ENCODE results near the gene SCCPDH. TPM values are rescaled to one million over a fixed set of nuclear protein-coding genes. Genes with fewer than 3 reads are reported as not detected.

Gene SCCPDH, protein sequence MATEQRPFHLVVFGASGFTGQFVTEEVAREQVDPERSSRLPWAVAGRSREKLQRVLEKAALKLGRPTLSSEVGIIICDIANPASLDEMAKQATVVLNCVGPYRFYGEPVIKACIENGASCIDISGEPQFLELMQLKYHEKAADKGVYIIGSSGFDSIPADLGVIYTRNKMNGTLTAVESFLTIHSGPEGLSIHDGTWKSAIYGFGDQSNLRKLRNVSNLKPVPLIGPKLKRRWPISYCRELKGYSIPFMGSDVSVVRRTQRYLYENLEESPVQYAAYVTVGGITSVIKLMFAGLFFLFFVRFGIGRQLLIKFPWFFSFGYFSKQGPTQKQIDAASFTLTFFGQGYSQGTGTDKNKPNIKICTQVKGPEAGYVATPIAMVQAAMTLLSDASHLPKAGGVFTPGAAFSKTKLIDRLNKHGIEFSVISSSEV
- 29.4 TPM for total RNA-seq
- long read RNA-seq, transcript SCCPDH-201 (12 exons, 2,503 nt) = major isoform, 73 of 79 reads
- long read RNA-seq, partial matches to known transcripts = 3 of 79 reads
- long read RNA-seq, other reads (novel, unspliced or antisense) = 3 of 79 reads

DNA sequence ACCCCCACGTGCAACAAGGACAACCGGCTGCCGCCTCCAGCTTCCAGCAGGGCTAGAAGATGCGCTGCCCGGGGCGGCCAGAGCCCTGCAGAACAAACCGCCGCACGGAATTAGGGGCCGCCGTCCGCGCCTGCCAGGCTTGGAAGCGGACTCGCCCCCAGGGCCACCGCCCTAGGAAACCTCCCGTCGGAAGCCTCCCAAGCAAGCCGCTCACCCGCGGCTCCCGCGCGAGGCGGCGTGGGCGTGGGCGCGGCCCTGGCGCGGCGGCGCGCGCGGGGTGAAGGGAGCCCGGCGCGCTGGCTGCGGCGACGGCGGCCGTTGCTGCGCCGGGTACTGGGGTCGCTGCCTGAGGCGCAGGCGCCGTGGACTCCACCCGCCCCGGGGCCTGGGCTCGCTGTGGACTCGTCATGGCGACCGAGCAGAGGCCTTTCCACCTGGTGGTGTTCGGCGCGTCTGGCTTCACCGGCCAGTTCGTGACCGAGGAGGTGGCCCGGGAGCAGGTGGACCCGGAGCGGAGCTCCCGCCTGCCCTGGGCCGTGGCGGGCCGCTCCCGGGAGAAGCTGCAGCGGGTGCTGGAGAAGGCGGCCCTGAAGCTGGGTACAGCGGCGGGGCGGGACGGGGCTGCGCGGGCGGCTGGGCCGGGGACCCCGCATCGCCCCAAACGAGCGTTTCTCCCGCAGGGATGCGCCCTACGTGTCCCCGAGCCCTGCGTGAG is at the start of gene SCCPDH:
SCCPDH (plus strand) TSS at position 394 of the 715 bp plus-strand sequence; CDS start at position 408, 14 bp downstream.
- peak within 1 kb of the TSS; percentile 79 for H3K4me3 ChIP-seq
- intact Hi-C loops (cut with micrococcal nuclease) = no loop called here
- peak within 1 kb of the TSS; percentile 89 for H3K27ac ChIP-seq (replicated peaks)

GRCh38 chr1:246677842-246678241 is 46.4 kb upstream of the SCCPDH start:
- Histone ChIP-seq H3K27me3 (ENCODE audit: low read depth) (no peaks in the 10 kb centered on the region), H3K4me3 (no peak overlapping the region), H3K4me1 (peaks cover 33% of the 10 kb centered on the region), H3K27ac (replicated peaks) (peak overlapping the region; percentile 36), H3K9me3 (replicated peaks) (no peaks in the 10 kb centered on the region), H3K36me3 (no peaks in the 10 kb centered on the region)
- DNase-seq = no peak
- intact Hi-C loops (cut with micrococcal nuclease) = no loop called here
- TF ChIP-seq, protein P1, sequence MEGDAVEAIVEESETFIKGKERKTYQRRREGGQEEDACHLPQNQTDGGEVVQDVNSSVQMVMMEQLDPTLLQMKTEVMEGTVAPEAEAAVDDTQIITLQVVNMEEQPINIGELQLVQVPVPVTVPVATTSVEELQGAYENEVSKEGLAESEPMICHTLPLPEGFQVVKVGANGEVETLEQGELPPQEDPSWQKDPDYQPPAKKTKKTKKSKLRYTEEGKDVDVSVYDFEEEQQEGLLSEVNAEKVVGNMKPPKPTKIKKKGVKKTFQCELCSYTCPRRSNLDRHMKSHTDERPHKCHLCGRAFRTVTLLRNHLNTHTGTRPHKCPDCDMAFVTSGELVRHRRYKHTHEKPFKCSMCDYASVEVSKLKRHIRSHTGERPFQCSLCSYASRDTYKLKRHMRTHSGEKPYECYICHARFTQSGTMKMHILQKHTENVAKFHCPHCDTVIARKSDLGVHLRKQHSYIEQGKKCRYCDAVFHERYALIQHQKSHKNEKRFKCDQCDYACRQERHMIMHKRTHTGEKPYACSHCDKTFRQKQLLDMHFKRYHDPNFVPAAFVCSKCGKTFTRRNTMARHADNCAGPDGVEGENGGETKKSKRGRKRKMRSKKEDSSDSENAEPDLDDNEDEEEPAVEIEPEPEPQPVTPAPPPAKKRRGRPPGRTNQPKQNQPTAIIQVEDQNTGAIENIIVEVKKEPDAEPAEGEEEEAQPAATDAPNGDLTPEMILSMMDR (IDR thresholded peaks at IDR 0.05; ENCODE audit: borderline replicate concordance) = no peak

More for the DNA sequence above, at the start of gene SCCPDH:
- peaks cover 16% of the 10 kb centered on the region for H3K9me3 ChIP-seq (replicated peaks)
- TF ChIP-seq, protein P1 (IDR thresholded peaks at IDR 0.05; ENCODE audit: borderline replicate concordance) = no peak
- peaks cover 29% of the 10 kb centered on the region for H3K4me1 ChIP-seq
- DNase-seq = peak; percentile 78
- no peaks in the 10 kb centered on the region for H3K27me3 ChIP-seq (ENCODE audit: low read depth)
- peaks cover 25% of the 10 kb centered on the region for H3K36me3 ChIP-seq

DNA sequence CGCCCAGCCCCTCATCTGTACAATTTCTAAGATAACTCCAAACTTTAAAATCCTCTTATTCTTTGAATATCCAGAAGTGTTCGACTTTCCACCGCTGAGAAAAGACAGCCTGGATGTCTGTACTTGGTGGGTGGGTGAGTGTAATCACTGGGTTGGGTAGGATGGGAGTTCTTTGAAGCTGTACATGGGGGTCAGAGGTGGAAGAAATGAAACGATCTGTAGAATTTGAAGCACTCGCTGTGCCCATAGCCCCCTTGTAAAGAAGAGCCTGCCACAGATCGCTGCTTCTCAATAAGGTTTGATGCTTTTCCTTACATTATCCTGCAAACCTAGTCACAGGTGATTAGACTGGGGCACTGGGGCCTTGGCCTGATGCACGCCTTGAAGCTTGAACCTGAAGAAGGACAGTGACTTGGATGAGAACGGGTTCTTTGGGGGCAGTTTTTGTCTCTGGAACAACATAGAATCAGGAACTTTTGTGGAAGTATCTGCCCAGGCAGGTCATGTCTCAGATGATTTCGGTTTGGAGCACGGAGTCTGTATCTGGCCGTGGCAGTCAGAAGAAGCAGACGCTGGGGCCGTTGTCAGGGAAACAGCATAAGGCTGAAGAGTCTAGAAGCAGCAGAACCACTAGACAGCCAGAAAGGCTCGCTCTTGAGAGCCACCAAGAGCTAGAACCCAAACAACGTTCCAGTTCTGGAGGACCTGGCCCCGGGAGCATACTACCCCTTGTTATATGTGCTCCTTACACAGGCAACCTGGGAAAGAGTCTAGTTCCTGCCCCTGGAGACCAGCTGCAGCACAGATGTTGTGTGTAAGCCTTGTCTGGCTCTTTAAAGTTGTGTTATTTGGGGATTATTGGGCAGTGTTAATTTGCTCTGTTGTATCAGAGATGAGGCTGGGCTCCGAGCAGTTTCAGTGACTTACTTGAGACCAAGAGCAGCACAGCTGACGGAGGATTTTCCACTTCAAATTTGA is 45.1 kb upstream of the SCCPDH start:
- peaks cover 35% of the 10 kb centered on the region for H3K4me1 ChIP-seq
- DNase-seq = no peak
- TF ChIP-seq, protein P1 (IDR thresholded peaks at IDR 0.05; ENCODE audit: borderline replicate concordance) = no peak
- peak overlapping the region; percentile 71 for H3K27ac ChIP-seq (replicated peaks)
- no peaks in the 10 kb centered on the region for H3K36me3 ChIP-seq
- H3K9me3 ChIP-seq (replicated peaks) = no peaks in the 10 kb centered on the region
- no peak overlapping the region for H3K4me3 ChIP-seq
- H3K27me3 ChIP-seq (ENCODE audit: low read depth) = no peaks in the 10 kb centered on the region
- intact Hi-C loops (cut with micrococcal nuclease) = no loop called here

DNA sequence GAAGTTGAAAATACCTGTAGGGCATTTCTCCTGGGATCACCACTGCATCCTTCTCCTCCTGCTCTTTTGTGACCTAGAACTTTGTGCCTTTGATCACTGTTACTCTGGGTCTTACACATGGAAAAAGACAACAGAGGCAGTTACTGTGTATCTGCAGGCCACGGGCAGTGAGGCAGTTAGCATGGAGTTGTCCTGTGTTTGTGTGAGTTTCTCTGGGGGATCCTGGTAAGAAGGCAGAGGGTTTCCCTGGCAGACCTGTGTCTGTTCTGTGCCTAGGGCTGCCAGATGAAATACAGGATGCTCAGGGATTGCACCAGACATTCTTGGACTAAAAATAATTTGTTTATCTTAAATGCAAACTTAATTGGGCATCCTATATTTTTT is 44.4 kb upstream of the SCCPDH start:
- H3K27ac ChIP-seq (replicated peaks) = peak overlapping the region; percentile 71
- H3K9me3 ChIP-seq (replicated peaks) = no peaks in the 10 kb centered on the region
- no peaks in the 10 kb centered on the region for H3K36me3 ChIP-seq
- no peak for DNase-seq
- H3K4me3 ChIP-seq = no peak overlapping the region
- TF ChIP-seq, protein P1 (IDR thresholded peaks at IDR 0.05; ENCODE audit: borderline replicate concordance) = no peak
- intact Hi-C loops (cut with micrococcal nuclease) = no loop called here
- H3K4me1 ChIP-seq = peaks cover 35% of the 10 kb centered on the region
- H3K27me3 ChIP-seq (ENCODE audit: low read depth) = no peaks in the 10 kb centered on the region

DNA sequence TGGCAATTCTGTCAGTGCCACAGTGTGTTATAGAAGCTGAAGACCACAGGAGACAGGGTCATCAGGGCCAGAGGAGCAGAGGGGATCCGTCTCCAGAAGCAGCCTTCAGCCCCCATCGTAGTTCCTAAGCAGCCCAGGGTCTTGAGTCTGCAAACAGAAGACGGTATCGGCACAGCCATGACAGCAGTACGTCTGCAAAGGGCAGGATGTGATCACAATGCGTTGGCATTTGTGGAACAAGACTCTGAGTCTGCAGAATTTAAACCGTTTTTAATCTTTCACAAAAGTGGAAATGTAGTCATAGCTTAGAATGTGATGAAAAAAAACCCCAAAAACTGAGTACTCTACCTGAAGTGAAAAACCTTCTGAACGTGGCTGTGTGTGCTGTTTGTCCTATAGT is 44.0 kb upstream of the SCCPDH start:
- H3K9me3 ChIP-seq (replicated peaks) = no peaks in the 10 kb centered on the region
- peaks cover 35% of the 10 kb centered on the region for H3K4me1 ChIP-seq
- H3K36me3 ChIP-seq = no peaks in the 10 kb centered on the region
- H3K4me3 ChIP-seq = no peak overlapping the region
- DNase-seq = no peak
- H3K27me3 ChIP-seq (ENCODE audit: low read depth) = no peaks in the 10 kb centered on the region
- peak overlapping the region; percentile 71 for H3K27ac ChIP-seq (replicated peaks)
- TF ChIP-seq, protein P1 (IDR thresholded peaks at IDR 0.05; ENCODE audit: borderline replicate concordance) = no peak
- intact Hi-C loops (cut with micrococcal nuclease) = no loop called here

Measured in left ventricle myocardium inferior (tissue), 1 donor.